ENCODE results near the gene SLCO2A1.

SLCO2A1 gene

GRCh38 chr3:133881939-133882825, 147.5 kb downstream of the SLCO2A1 start:
- DNase-seq (ENCODE audit: low read depth): no peak
- no peak overlapping the region for H3K4me3 ChIP-seq (ENCODE audit: low read depth, low read length)
- no peak for TF ChIP-seq CTCF (IDR thresholded peaks at IDR 0.05; ENCODE audit: insufficient read depth, low read depth, low read length, missing control alignments)

GRCh38 chr3:133881492-133881891, 148.2 kb downstream of the SLCO2A1 start:
- H3K4me3 ChIP-seq (ENCODE audit: low read depth, low read length): no peak overlapping the region
- DNase-seq (ENCODE audit: low read depth): no peak
- no peak for TF ChIP-seq CTCF (IDR thresholded peaks at IDR 0.05; ENCODE audit: insufficient read depth, low read depth, low read length, missing control alignments)

- no peak for DNase-seq (ENCODE audit: low read depth)
- TF ChIP-seq CTCF (IDR thresholded peaks at IDR 0.05; ENCODE audit: insufficient read depth, low read depth, low read length, missing control alignments): no peak
- no peak overlapping the region for H3K4me3 ChIP-seq (ENCODE audit: low read depth, low read length)
Measured at GRCh38 chr3:133880886-133881455, 148.8 kb downstream of the SLCO2A1 start.

- no peak for TF ChIP-seq CTCF (IDR thresholded peaks at IDR 0.05; ENCODE audit: insufficient read depth, low read depth, low read length, missing control alignments)
- peak; percentile 56 for DNase-seq (ENCODE audit: low read depth)
- H3K4me3 ChIP-seq (ENCODE audit: low read depth, low read length): no peak overlapping the region
Measured at GRCh38 chr3:133880287-133880686, 149.4 kb downstream of the SLCO2A1 start.

- H3K4me3 ChIP-seq (ENCODE audit: low read depth, low read length): no peak overlapping the region
- TF ChIP-seq CTCF (IDR thresholded peaks at IDR 0.05; ENCODE audit: insufficient read depth, low read depth, low read length, missing control alignments): no peak
- no peak for DNase-seq (ENCODE audit: low read depth)
Measured at GRCh38 chr3:133878518-133878917, 151.2 kb downstream of the SLCO2A1 start.
